A673 (cell line): ENCODE results near the gene TGIF1. TPM values are rescaled to one million over a fixed set of nuclear protein-coding genes. Genes with fewer than 3 reads are reported as not detected.
A peak's percentile ranks its signal among the peaks of the same experiment; 100 is the strongest.

Experiments used
- BruUV-seq: library from RNA; stranded (reverse); fragments of 400-500 nt; replicated peaks from 2 replicates; lab custom pipeline; 2021; lab: Mats Ljungman, UMichigan
- CTCF ChIA-PET: fragments of 300-600 bp; sonication (Branson Sonifier 250); formaldehyde crosslinking; loops from one replicate; lab custom pipeline; 2022; ENCODE audit warnings: antibody characterized with exemption; lab: Charles Lee
- POLR2A ChIA-PET: fragments of 300-600 bp; sonication (Branson Sonifier 250); formaldehyde crosslinking; loops from one replicate; lab custom pipeline; 2022; ENCODE audit warnings: antibody characterized with exemption; ENCODE audit not compliant: low non-redundant PET; lab: Charles Lee
- DNase-seq: peaks from one replicate; pipeline ENCODE4 v3.0.0-alpha.2; 2015; ENCODE audit warnings: low spot score
- H3K27ac ChIP-seq: fragments of 200-600 bp; sonication (generic); 2 replicates; pipeline ENCODE4 v1.5.1; 2016; ENCODE audit warnings: mixed run types, low read depth, mild to moderate bottlenecking, mixed read lengths, antibody characterized with exemption, low read length; ENCODE audit not compliant: poor library complexity, severe bottlenecking
- H3K27me3 ChIP-seq: fragments of 200-600 bp; sonication (generic); replicated peaks from 2 replicates; pipeline ENCODE4 v1.6.1; 2017; ENCODE audit warnings: mixed run types, low read depth, mild to moderate bottlenecking, mixed read lengths, antibody characterized with exemption, low read length; ENCODE audit not compliant: insufficient read depth, poor library complexity
- H3K36me3 ChIP-seq: fragments of 200-600 bp; sonication (generic); 2 replicates; pipeline ENCODE4 v1.6.1; 2016; ENCODE audit warnings: mixed run types, mild to moderate bottlenecking, mixed read lengths, antibody characterized with exemption, low read length; ENCODE audit not compliant: insufficient read depth, poor library complexity, severe bottlenecking
- H3K4me1 ChIP-seq: fragments of 200-600 bp; sonication (generic); 2 replicates; pipeline ENCODE4 v1.6.1; 2017; ENCODE audit warnings: mixed run types, mild to moderate bottlenecking, mixed read lengths, antibody characterized with exemption, low read length; ENCODE audit not compliant: insufficient read depth, poor library complexity, severe bottlenecking
- H3K4me3 ChIP-seq: fragments of 200-600 bp; sonication (generic); 2 replicates; pipeline ENCODE4 v1.5.1; 2016; ENCODE audit warnings: low read depth, mixed run types, mild to moderate bottlenecking, mixed read lengths, low read length; ENCODE audit not compliant: poor library complexity, severe bottlenecking
- H3K9me3 ChIP-seq: fragments of 200-600 bp; sonication (generic); 2 replicates; pipeline ENCODE4 v1.6.1; 2016; ENCODE audit warnings: mixed run types, low read depth, mild to moderate bottlenecking, mixed read lengths, antibody characterized with exemption, low read length; ENCODE audit not compliant: poor library complexity, severe bottlenecking
- CTCF ChIP-seq: fragments of 300-800, 200-600 bp; sonication (generic); conservative IDR thresholded peaks from 2 replicates; pipeline ENCODE4 v1.5.1; 2017; ENCODE audit warnings: low read depth, mild to moderate bottlenecking, antibody characterized with exemption, low read length, moderate library complexity, mixed read lengths
- EZH2 ChIP-seq: fragments of 200-600 bp; sonication (generic); IDR thresholded peaks from 2 replicates; pipeline ENCODE4 v1.6.1; 2017; ENCODE audit warnings: borderline replicate concordance, low read depth, mild to moderate bottlenecking, mixed read lengths, antibody characterized with exemption, low read length; ENCODE audit not compliant: poor library complexity, severe bottlenecking
- intact Hi-C: fragments of 100-400 bp; cut with micrococcal nuclease; formaldehyde crosslinking; loops from one replicate; pipeline ENCODE4 v1.10.0; 2022; ENCODE audit not compliant: unreplicated experiment
- total RNA-seq: library from RNA; stranded (reverse); gene quantifications from 2 replicates; pipeline ENCODE4 v1.2.3, GENCODE V29; 2021

Gene TGIF1
- total RNA-seq, 1 experiment from 2014 or later, result 98.3 TPM

- peak overlapping the region; percentile 96 for H3K27ac ChIP-seq
- peaks cover 39% of the 10 kb centered on the region for H3K36me3 ChIP-seq
- no peaks in the 10 kb centered on the region for H3K27me3 ChIP-seq
- POLR2A ChIA-PET, result interaction anchor here (0.6 to 1.7 kb wide), 5 partner anchors 149 to 359 kb away, joined by 3 to 7 read pairs (median 4); no protein-coding TSS in a partner anchor
- CTCF ChIA-PET, result interaction anchor here (0.7 to 1.7 kb wide), 5 partner anchors 27 to 210 kb away, joined by 3 to 11 read pairs (median 4); no protein-coding TSS in a partner anchor
- TF ChIP-seq EZH2 (no peak), CTCF (peak; percentile 78)
- peaks cover 4% of the 10 kb centered on the region for H3K9me3 ChIP-seq
- peak overlapping the region; percentile 91 for H3K4me3 ChIP-seq
- peaks cover 38% of the 10 kb centered on the region for H3K4me1 ChIP-seq
- intact Hi-C loops, result loop anchor here (2.0 to 10.0 kb wide), 4 partner anchors 212 to 548 kb away; no protein-coding TSS in a partner anchor
- no TSS peak for BruUV-seq
- DNase-seq, result peak; percentile 87
These were observed 4.6 kb downstream of the TGIF1 start for GRCh38 chr18:3454365-3455089.

GRCh38 chr18:3455090-3455635 lies 5.2 kb downstream of the TGIF1 start:
- BruUV-seq, result no TSS peak
- peaks cover 5% of the 10 kb centered on the region for H3K9me3 ChIP-seq

More at GRCh38 chr18:3455090-3455635, 5.2 kb downstream of the TGIF1 start:
- H3K4me3 ChIP-seq, result peak overlapping the region; percentile 91
- no peaks in the 10 kb centered on the region for H3K27me3 ChIP-seq
- DNase-seq, result peak; percentile 56
- ChIA-PET POLR2A (interaction anchor here (0.6 to 0.9 kb wide), 3 partner anchors 148 to 358 kb away, joined by 3 to 4 read pairs (median 3); no protein-coding TSS in a partner anchor), CTCF (interaction anchor here (1.1 to 1.7 kb wide), 2 partner anchors 27 to 210 kb away, joined by 3 to 4 read pairs; no protein-coding TSS in a partner anchor)
- TF ChIP-seq CTCF (no peak; the same call in 1 of the 2 replicates), EZH2 (no peak)
- H3K27ac ChIP-seq, result peak overlapping the region; percentile 96
- intact Hi-C loops, result loop anchor here (2.0 to 10.0 kb wide), 2 partner anchors 212 to 290 kb away; no protein-coding TSS in a partner anchor
- H3K36me3 ChIP-seq, result peaks cover 44% of the 10 kb centered on the region
- H3K4me1 ChIP-seq, result peaks cover 38% of the 10 kb centered on the region
